GM12801 (cell line): Measurements from ENCODE around the gene TECPR2.

Experiments
- CTCF ChIP-seq: IDR thresholded peaks from one replicate; pipeline ENCODE4 v1.5.1; 2011; ENCODE audit warnings: control low read depth; ENCODE audit not compliant: insufficient read length; ENCODE audit errors: extremely low read depth

The TECPR2 gene

DNA sequence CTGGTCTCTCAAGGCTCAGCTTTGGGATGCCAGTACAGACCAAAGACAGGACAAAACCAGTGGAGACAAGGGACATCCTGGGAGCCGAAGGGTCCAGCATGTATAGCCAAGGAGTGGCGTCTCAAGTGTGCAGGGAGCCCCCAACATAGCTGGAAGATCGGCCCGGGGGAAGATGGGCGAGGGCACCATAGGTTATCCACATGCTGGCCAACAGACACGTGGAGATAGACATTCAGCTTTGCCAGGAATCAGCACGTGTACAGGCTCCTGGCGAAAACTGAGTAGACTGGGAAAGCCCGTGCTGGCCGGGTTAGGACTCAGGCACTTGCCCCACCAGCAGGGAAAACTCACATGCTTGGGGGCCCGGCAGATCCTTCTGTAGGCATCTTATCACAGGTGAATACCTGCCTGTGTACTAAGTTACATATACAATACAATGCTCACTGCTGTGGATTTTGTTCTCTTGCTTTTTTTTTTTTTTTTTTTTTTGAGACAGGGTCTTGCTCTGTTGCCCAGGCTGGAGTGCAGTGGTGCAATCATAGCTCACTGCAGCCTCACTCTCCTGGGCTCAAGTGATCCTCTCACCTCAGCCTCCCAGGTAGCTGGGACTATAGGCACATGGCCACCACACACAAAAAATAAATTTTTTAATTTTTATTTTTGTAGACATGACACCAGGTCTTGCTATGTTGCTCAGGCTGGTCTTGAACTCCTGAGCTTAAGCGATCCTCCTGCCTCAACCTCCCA lies 152.4 kb downstream of the TECPR2 start:
- TF ChIP-seq CTCF, result no peak

DNA sequence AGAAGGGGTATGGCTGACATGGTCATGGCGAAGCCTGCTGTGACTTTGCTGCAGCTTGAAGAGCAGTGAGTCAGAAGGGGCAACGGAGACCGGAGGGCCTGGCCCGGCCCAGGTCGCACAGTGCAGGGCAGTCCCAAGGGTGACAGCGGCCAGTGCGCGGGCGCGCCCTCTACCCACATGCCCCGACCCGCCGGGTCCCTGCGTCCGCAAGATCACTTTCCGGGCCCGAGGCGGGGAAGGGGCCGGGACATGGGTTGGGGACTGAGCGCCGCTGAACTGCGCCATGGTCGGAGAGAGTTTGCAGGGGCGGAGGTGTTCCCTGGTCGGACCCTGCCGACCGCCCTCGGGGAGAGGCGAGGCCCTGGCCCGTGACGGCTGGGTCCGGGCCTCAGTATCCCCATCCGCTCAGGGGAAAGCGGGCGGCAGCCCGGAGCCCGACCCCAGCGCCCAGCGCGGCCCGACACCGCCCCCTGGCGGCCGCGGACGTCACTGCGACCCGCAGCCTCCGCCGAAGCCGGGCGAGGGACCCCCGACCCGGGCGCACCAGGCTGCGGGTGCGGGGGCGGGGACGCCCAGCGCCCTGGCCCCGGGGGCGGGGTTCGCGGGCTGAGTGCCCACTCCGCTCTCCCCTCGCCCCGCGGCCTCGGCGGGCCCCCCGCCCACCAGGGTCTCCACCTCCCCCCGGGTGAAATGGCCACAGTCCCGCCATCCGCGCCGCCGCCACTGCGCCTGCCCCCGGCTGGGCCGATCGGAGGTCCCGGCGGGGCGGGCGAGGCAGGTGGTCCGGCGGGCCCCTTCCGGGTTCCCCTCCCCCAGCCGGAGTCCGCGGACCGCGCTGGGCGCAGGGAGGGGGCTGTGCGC lies 154.0 kb downstream of the TECPR2 start:
- no peak for TF ChIP-seq CTCF

- TF ChIP-seq CTCF, result no peak
Observed at GRCh38 chr14:102517392-102518062, 154.8 kb downstream of the TECPR2 start.

GRCh38 chr14:102518063-102518648 lies 155.4 kb downstream of the TECPR2 start:
- TF ChIP-seq CTCF, result no peak

- TF ChIP-seq CTCF, result no peak
Observed at GRCh38 chr14:102523200-102523568, 160.4 kb downstream of the TECPR2 start.

GRCh38 chr14:102523569-102524450 lies 161.1 kb downstream of the TECPR2 start:
- no peak for TF ChIP-seq CTCF
